Suppressor macrophage treated with lipopolysaccharide for 1 hour (primary cell): ENCODE measurements around the gene TAF4.

Experiments
- DNase-seq, 3 donors: peaks; one replicate each; pipeline ENCODE4 v3.0.0-alpha.2; 2020 to 2022

The TAF4 gene

GRCh38 chr20:61929561-61929960 lies 136.1 kb downstream of the TAF4 start:
- no peak for DNase-seq

- no peak for DNase-seq
These were observed 137.7 kb downstream of the TAF4 start for GRCh38 chr20:61927826-61928541.

- DNase-seq: no peak
These were observed 138.4 kb downstream of the TAF4 start for GRCh38 chr20:61927193-61927825.

- DNase-seq: no peak
These were observed 138.9 kb downstream of the TAF4 start for GRCh38 chr20:61926796-61927192.

- DNase-seq: no peak
These were observed 139.4 kb downstream of the TAF4 start for GRCh38 chr20:61926253-61926613.

- no peak for DNase-seq
These were observed 140.0 kb downstream of the TAF4 start for GRCh38 chr20:61925555-61926252.

- no peak for DNase-seq
These were observed 140.7 kb downstream of the TAF4 start for GRCh38 chr20:61924858-61925554.
